Heart left ventricle (tissue), 16 donors: ENCODE results near the gene COL24A1. TPM values are rescaled to one million over a fixed set of nuclear protein-coding genes. Genes with fewer than 3 reads are reported as not detected.

Source experiments
- ATAC-seq, 4 donors: fragments of 200-7000 bp; cut with Tn5 transposase; one replicate each; pipeline ENCODE4 v1.9.1; 2020 to 2022; ENCODE audit warnings: moderate library complexity in 4 of 4, mild to moderate bottlenecking in 3 of 4, moderate number of reproducible peaks in 1 of 4
- DNase-seq, 5 donors: peaks; one replicate each; pipeline ENCODE4 v3.0.0-alpha.2; 2020
- H3K27ac ChIP-seq, 12 donors: fragments of 200-600 bp; sonication (generic) in 4 of 12; one replicate each; pipeline versions ENCODE4 v1.5.0 to v1.8.0; 2016 to 2022; ENCODE audit warnings: mild to moderate bottlenecking in 2 of 12
- H3K27me3 ChIP-seq, 9 donors: fragments of 200-600 bp; sonication (generic) in 2 of 9; one replicate each; pipeline versions ENCODE4 v1.5.1 to v1.8.0; 2016 to 2022; ENCODE audit warnings: mild to moderate bottlenecking in 3 of 9
- H3K36me3 ChIP-seq, 9 donors: fragments of 200-600 bp; sonication (generic) in 2 of 9; one replicate each; pipeline versions ENCODE4 v1.5.0 to v1.8.0; 2018 to 2022; ENCODE audit warnings: mild to moderate bottlenecking in 2 of 9
- H3K4me1 ChIP-seq, 12 donors: fragments of 200-600 bp; sonication (generic) in 4 of 12; one replicate each; pipeline versions ENCODE4 v1.5.0 to v1.8.0; 2016 to 2022; ENCODE audit warnings: mild to moderate bottlenecking in 3 of 12
- H3K4me3 ChIP-seq, 12 donors: fragments of 200-600 bp; sonication (generic) in 4 of 12; one replicate each; pipeline versions ENCODE4 v1.5.0 to v1.8.0; 2017 to 2022; ENCODE audit warnings: mild to moderate bottlenecking in 9 of 12, moderate library complexity in 4 of 12
- H3K9me3 ChIP-seq, 12 donors: fragments of 200-600 bp; sonication (generic) in 4 of 12; one replicate each; pipeline versions ENCODE4 v1.5.0 to v1.8.0; 2016 to 2022; ENCODE audit warnings: mild to moderate bottlenecking in 1 of 12
- CTCF ChIP-seq, 12 donors: fragments of 200-600 bp; sonication (generic) in 4 of 12; IDR thresholded peaks; one replicate each; pipeline versions ENCODE4 v1.5.0 to v1.8.0; 2018 to 2022; ENCODE audit warnings: antibody characterized with exemption in 12 of 12, mild to moderate bottlenecking in 5 of 12
- POLR2A ChIP-seq, 2 donors: fragments of 450-650 bp; IDR thresholded peaks; one replicate each; pipeline ENCODE4 v1.6.1; 2017; ENCODE audit warnings: antibody characterized with exemption in 2 of 2, mild to moderate bottlenecking in 2 of 2, moderate library complexity in 2 of 2
- WGBS, 4 donors: extraction: QIAGEN DNeasy Blood & Tissue Kit in 2 of 4; methylation state at CpG; one replicate each; pipeline versions ENCODE4 v1.1.5 to v1.1.7; 2013 to 2018; 5-methylcytosine and 5-hydroxymethylcytosine counted together
- intact Hi-C, 10 donors: fragments of 100-400 bp; cut with DNase I; formaldehyde crosslinking; loops; one replicate each; pipeline versions ENCODE4 v1.11.1 to v1.14.2; 2022
- polyA plus RNA-seq, 2 donors: library from polyadenylated mRNA; stranded (reverse); fragments of 200-250 nt; gene quantifications; one replicate each; pipeline ENCODE4 v1.2.3, GENCODE V29; 2013
- total RNA-seq, 9 donors: library from RNA; depleted of rRNA in 2 of 9; stranded (reverse); fragments of >200 nt in 2 of 9; fragmentation: NEBNext Ultra II Directional in 3 of 9; extraction: Animal tissue kit (Norgen Biotek cat#: 25700) in 3 of 9; gene quantifications; one replicate each; pipeline versions ENCODE4 v1.1.0 to v1.2.4, GENCODE V29; 2016 to 2023
- donor health status: ischemic (EF 13 %, LVEDD 7.1; RV severe dilation, severe dysfunction).
- donor health status: healthy with polysubstance abuse.
- donor health status: DM: no; HTN: yes; CAD: no.
- donor health status: DM: no; HTN: no; CAD: no.
- donor health status: ischemic (EF 25% LVEDD 6.9; RV normal size, moderate dysfunction).
- donor health status: ischemic (EF 25% LVEDD 5.7; RV mildly dilated, moderate dysfunction).
- donor health status: healthy.
- donor health status: DM: yes; HTN: yes; CAD: no.
- donor health status: ischemic (EF 35%, LVEDD 5.7; RV mildly dilated, moderate dysfunction).
- donor health status: nonischemic (EF 11% LVEDD 7.7; RV severe dilation, severe dysfunction).
- donor health status: DM: yes; HTN: yes; CAD: no.
- donor health status: PGD.
- donor health status: ischemic (EF 29% LVEDD 5.4; RV normal size, mild dysfunction).
- donor health status: nonischemic (EF 23%, LVEDD 6.1; RV moderate dilation, normal function).

Gene COL24A1
- total and polyA plus RNA-seq, 11 donors, result 0.07 to 2.8 (median 0.40) TPM

GRCh38 chr1:86183810-86184209, 27.2 kb upstream of the COL24A1 start:
- Histone ChIP-seq H3K4me3 (no peak overlapping the region), H3K27ac (peak overlapping the region in 4 of 12 donors; percentile 22 to 55 (median 40)), H3K4me1 (peaks cover 0 to 4% (median 0%) of the 10 kb centered on the region in 12 donors), H3K36me3 (no peaks in the 10 kb centered on the region), H3K27me3 (no peaks in the 10 kb centered on the region), H3K9me3 (peaks cover 0 to 2% (median 0%) of the 10 kb centered on the region in 12 donors)
- intact Hi-C loops, result no loop called here
- ATAC-seq (peak in 2 of 4 donors; percentile 51 to 62), DNase-seq (no peak)
- 21 to 31% (median 22%) methylated on average over 1 of the region's 1 CpG for WGBS, 4 donors
- TF ChIP-seq POLR2A (IDR thresholded peaks at IDR 0.05), result no peak
- TF ChIP-seq CTCF (IDR thresholded peaks at IDR 0.05), result no peak

GRCh38 chr1:86176226-86176625, 19.7 kb upstream of the COL24A1 start:
- intact Hi-C loops, result no loop called here
- DNase-seq, result no peak
- Histone ChIP-seq H3K9me3 (no peaks in the 10 kb centered on the region), H3K4me1 (no peaks in the 10 kb centered on the region), H3K27ac (no peak overlapping the region), H3K36me3 (no peaks in the 10 kb centered on the region), H3K4me3 (no peak overlapping the region), H3K27me3 (no peaks in the 10 kb centered on the region)
- ATAC-seq, result no peak
- 65 to 86% (median 76%) methylated on average over 5 of the region's 5 CpGs for WGBS, 4 donors
- no peak for TF ChIP-seq CTCF (IDR thresholded peaks at IDR 0.05)
- TF ChIP-seq POLR2A (IDR thresholded peaks at IDR 0.05), result no peak

- Histone ChIP-seq H3K27me3 (no peaks in the 10 kb centered on the region), H3K4me1 (no peaks in the 10 kb centered on the region), H3K27ac (no peak overlapping the region), H3K36me3 (no peaks in the 10 kb centered on the region), H3K9me3 (no peaks in the 10 kb centered on the region), H3K4me3 (no peak overlapping the region)
- WGBS, 4 donors, result 12 to 35% (median 20%) methylated on average over 5 of the region's 5 CpGs
- intact Hi-C loops, result no loop called here
- ATAC-seq (no peak), DNase-seq (no peak)
- TF ChIP-seq POLR2A (IDR thresholded peaks at IDR 0.05) (no peak), CTCF (IDR thresholded peaks at IDR 0.05) (no peak)
Observed at GRCh38 chr1:86175756-86176155, 19.2 kb upstream of the COL24A1 start.

- Histone ChIP-seq H3K27ac (no peak overlapping the region), H3K4me1 (no peaks in the 10 kb centered on the region), H3K9me3 (peaks cover 0 to 7% (median 0%) of the 10 kb centered on the region in 12 donors), H3K36me3 (no peaks in the 10 kb centered on the region), H3K4me3 (no peak overlapping the region), H3K27me3 (no peaks in the 10 kb centered on the region)
- TF ChIP-seq CTCF (IDR thresholded peaks at IDR 0.05) (no peak), POLR2A (IDR thresholded peaks at IDR 0.05) (no peak)
- DNase-seq, result no peak
- 53 to 64% (median 62%) methylated on average over 1 of the region's 1 CpG for WGBS, 4 donors
- intact Hi-C loops, result no loop called here
- ATAC-seq, result no peak
Observed at GRCh38 chr1:86169625-86170024, 13.1 kb upstream of the COL24A1 start.
